HK-2 (cell line): ENCODE results near the gene GTF2A1L.
"Not testable (repeated sequence)": the region's sequence is repeated elsewhere in the genome, so short reads cannot be mapped to it uniquely, and the experiment has no call there.

ENCODE experiments used
- DNase-seq: peaks from one replicate; pipeline ENCODE4 v3.0.0-alpha.2; 2018; ENCODE audit not compliant: unreplicated experiment

The GTF2A1L gene

DNA sequence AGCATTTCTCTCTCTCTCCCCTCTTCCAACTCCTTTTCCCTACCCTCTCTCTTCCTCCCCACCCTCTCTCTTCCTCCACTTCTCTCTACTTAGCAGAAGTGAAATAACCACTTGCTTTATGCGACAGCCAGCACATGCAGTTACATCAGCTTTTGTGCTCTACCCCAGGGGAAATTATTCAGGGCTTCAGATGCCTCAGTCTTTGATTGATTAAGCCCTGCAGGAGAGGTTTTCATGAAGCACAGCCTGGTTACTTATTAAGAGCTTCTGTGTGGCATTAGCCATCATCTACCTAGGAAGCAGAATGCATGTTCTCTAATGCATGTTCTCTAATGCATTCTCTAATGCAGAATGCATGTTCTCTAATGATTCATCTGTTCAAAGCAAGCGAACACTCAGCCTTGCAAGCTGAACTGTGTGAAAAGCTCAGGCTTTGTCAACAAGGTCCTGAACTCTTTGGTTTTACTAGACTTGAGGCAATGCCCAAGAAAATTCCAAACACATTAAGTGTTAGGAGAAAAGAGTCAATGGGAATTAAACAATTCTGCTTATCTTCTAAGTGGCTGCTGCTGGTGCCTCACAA, 81.8 kb downstream of the GTF2A1L start:
- DNase-seq, result no peak

DNA sequence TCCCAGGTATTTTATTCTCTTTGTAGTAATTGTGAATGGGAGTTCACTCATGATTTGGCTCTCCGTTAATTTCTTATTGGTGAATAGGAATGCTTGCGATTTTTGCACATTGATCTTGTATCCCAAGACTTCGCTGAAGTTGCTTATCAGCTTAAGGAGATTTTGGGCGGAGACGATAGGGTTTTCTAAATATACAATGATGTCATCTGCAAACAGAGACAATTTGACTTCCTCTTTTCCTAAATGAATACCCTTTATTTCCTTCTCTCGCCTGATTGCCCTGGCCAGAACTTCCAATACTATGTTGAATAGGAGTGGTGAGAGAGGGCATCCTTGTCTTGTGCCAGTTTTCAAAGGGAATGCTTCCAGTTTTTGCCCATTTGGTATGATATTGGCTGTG, 86.0 kb downstream of the GTF2A1L start:
- not testable (repeated sequence) for DNase-seq

DNA sequence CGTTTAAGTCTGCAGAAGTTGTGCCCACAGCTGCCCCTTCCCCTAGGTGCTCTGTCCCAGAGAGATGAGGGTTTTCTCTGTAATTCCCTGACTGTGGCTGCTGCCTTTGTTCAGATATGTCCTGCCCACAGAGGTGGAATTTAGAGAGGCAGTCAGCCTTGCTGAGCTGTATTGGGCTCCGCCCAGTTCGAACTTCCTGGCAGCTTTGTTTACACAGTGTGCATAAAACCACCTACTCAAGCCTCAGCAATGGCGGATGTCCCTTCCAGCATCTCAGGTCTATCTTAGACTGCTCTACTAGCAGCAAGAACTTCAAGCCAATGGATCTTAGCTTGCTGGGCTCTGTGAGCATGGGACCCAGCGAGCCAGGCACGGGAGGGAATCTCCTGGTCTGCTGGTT, 89.8 kb downstream of the GTF2A1L start:
- no peak for DNase-seq

DNA sequence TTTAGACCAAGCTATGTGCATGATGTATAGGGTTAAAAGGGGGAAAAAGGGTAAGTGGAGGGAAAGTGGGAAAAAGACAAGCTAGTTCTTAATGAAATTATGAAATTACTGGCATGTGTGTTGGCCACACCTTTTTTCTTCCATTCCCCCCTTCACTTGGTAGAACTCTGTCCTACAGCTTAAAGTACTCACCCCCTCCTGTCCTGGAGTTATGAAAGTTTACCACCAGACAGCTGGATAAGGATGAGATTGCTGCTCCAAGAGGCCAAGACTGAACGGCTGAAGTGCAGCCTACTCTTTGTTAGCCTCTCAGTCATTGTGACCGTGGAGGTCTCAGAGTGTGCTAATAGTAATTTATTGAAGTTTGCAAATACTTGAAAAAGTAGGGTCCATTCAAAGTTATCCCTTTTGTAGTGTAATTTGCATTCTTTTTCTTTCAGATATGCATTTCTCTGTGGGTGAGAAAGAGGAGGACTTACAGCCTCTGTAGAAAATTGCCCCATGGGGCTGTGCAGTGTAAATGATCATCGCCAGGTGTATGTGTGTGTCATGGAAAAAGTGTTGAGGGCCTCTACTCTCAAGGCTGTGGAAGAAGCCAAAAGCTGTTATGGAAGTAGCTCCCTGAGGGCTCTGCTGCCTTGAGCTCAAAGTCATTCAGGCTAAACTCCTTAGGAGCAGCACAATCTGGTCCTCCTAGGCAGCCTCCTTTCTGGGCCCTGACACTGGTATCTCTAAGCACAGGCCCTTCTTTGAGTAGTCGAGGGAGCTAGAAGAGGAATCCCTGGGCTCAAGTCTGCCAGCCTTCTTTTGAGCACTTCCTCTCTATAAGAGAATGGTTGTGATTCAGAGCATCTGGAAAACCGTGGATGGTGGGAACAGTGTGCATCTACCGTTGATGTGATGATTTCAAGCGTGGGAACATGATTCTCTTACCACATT, 91.7 kb downstream of the GTF2A1L start:
- DNase-seq, result no peak

DNA sequence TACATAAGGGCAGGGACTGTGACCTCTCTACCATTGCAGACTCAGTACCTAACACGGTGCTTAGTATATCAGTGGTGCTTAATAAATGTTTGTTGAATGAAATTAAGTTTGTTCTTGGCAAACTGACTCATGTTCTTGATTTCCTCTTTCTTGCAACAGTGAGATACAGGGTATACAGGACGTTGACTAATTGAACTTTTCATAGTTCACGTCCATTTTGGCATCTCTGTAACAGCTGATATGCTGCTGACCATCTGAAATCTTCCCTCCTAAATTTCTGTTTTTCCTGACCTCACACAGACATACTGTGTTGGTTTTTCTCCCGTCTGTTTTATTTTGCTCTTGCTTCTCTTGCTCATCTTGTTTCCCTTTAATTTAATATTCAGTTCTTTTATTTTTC, 93.7 kb downstream of the GTF2A1L start:
- no peak for DNase-seq

DNA sequence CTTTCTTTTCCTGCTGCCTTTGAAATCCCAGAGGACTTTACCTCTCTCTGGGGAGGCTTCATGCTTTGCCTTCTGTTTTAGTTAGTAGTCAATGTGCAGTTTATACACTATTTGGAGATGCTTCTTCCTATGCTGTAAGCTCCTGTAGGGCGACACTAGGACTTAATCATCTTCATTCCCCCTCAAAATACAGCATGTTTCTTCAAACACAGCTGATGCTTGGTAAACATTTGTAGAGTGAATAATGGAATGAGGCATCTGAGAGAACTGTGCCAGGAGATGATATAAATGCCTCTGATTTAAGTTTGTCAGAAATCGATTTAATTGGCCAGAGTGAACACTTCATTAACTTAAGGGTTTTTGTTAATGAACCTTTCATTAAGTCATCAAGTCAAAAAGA, 94.5 kb downstream of the GTF2A1L start:
- no peak for DNase-seq

DNA sequence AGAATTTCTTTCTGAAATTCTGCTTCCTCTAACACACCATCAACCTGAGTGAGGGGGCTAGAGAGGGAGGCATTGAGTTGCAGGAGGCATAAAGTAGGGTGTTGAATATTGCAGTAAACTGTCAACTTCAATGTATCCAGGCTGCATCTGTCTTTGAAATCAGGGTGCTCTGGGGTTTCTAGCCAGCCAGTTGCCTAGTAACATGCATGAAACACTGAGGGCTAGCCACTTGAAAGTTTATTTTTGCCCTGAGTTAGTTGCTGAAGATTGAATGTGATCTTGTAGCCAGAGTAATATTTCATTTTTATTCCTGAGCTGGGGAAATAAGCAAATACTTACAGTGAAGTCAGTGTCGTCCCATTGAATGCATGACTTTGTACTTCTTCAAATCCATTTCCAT, 96.0 kb downstream of the GTF2A1L start:
- DNase-seq, result no peak

DNA sequence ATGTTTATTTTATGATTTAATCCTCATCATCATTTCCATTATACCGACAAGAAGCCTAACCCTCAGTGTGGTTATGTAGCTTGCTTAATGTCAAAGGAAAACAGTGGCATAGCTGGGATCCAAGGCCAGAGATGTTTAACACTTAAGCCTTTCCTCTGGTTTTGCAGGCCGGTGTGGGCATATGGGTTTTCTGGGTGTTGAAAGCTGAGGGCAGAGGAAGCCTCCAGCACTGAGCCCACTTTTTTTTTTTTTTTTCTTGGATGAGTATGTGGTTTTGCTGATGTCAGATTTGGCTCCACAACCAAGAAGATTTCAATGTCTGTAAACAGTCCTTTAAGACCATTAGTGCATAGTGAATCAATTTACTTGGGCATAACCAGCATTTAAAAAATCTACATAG, 96.6 kb downstream of the GTF2A1L start:
- no peak for DNase-seq

DNA sequence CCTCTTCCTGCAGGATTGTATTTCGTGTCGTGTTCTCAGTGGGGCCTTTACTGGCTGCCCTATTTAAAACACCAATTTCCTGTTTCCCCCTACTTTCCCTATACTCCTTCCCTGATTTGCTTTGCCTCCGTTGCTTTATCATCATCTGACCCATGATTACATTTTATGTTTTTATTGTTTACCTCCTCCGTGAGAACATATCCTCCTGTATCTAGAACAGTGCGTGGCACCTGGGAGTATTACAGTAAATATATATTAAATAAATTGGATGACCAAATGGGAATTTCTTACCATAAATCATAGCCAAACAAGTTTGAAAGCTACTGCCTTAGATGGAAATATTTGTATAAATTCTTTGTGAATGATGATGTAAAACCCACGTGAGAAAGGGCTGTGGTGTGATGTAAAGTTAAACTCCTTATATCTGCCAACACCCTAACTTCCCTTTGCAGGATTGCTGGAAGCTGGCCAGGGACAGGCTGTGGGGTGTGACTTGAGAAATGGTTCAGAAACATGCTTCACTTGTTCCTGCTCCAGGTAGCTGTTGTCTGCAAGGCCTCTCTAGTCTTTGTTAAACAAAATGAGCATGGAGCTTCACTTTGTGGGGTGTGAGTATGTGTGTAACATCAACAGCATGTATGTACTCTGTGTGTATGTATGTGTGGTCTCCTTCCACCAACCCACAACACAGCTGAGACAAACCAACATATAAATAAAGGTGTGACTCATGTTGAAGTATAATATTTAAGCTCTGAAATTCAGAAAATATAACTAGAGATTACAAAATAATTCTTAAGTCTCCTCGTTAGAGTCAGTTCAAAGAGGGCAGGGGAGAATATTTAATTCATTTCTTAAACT, 97.6 kb downstream of the GTF2A1L start:
- DNase-seq, result no peak

DNA sequence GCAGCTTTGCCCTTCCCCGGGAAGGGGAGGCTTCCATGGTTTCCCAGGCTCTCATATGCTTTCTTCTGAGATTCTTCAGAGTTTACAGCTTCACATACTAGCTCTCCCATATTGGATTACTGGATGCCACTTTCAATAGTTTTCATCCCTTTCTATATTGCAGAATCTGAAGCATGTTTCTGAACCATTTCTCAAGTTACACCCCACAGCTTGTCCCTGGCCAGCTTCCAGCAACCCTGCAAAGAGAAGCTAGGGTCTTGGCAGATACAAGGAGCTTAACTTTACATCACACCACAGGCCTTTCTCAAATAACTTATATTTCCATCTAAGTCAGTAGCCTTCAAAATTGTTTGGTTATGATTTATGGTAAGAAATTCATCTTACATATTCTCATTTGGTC, 98.3 kb downstream of the GTF2A1L start:
- DNase-seq, result no peak

DNA sequence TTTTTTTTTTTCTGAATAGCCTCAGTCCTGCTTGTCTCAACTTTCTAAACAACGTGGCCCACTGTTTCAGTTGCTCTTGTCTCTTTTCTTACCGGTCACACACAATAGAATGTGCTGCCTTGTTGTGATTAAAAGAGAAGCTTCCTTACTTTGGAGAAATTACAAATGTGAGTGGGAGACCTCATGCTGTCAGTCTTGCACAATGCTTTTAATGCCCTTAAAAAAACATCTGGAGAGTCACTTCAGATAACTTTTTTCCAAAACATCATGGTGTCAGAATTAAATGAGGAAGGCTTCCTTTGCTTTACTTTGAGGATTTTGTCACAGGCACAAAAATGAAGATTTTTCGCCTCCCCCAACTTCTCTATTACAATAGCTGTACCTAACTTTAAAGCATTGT, 100.2 kb downstream of the GTF2A1L start:
- DNase-seq, result no peak

DNA sequence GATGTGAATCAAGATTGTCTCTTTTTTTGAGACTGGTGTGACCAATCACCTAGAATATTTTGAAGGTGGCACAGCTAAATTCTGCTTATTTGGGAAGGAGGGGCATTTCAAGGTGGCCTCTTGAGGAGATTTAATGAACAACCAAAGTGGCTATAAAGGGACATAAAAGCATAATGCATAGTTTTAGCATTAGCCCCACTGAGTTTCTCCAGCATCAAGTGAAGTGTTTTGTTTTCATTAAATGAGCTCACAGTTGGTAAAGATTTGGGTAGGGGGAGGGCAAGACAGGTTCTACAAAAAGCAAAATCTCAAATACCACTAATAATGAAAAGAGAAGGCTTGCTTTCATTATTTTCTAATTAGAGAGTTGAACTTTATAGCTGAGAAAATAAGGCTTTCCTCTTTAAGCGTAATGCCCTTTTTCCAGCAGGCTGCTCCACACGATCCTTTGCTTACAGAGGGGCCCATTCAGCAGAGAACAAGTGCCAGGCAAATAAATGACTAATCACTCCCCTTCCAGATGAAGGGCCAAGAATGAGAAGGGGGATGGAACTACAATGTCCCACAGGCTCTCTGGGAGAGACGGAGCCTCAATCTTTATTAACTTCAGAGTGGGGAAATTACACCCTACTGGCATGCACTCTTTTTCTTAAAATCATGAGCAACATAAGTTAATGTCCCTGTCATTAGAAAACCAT, 102.0 kb downstream of the GTF2A1L start:
- DNase-seq, result no peak

DNA sequence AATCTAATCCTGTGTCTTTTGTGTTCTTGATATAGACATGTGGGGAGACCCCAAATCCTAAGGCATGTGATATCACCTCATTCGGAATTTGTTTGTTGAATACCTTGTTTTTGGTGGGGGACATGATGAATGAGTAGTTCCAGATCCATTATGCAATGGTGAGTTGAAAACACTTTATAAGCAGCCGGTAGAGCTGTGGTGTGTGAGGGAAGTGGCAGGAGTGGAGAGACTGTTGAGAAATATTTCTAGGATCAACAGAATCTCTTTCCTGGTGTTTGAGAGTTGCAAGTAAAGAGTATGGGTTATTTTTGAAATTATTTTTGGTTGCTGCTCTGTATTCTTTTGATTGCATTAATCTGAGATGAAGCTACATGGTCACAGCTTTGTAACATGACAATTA, 103.5 kb downstream of the GTF2A1L start:
- DNase-seq, result no peak

DNA sequence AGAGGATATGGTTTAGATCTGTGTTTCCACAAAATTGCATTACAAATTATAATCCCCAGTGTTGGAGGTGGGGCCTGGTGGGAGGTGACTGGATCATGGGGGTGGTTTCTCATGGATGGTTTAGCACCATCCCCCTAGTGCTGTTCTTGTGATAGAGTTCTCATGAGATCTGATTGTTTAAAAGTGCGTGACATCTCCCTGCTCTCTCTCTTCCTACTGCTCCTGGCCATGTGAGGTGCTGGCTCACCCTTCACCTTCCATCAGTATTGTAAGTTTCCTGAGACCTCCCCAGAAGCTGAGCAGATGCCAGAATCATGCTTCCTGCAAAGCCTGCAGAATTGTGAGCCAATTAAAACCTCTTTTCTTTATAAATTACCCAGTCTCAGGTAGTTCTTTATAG, 104.7 kb downstream of the GTF2A1L start:
- DNase-seq, result no peak

DNA sequence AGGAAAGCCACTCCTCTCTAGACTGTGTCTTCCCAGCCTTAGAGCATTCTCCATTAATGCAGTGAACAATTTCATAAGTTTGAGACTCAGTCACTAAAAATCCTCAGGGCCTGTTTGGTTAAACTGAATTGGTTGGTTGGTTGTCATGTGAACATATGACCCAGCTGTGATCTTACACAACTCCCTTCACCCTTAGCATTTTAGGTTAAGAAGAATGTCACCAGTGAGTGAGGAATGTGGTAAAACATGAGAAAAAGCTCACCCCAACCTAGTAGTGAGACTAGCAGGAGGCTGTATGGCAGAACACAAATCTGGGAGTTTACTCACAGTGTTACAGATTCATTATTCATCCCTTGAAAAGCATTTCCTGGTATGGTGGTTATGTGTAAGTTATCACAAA, 105.5 kb downstream of the GTF2A1L start:
- no peak for DNase-seq

DNA sequence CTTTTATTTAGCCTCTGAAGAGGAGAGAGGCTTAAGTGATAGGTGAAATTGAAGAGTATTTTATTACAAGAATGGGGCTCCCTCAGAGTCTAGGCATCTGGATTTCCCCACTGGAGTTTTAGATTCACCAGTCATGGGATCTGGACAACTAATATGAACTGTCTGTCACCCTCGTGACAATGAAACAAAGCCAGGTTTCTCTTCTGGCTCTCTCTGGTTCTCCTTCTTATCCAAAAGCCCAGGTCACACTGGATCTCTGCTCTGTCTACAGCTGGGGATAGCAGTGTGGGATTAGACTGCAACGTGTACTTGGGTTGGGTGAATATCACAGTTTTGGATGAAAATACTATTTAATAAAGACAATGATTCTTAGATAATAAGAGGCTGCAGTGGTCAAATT, 106.6 kb downstream of the GTF2A1L start:
- DNase-seq, result no peak

DNA sequence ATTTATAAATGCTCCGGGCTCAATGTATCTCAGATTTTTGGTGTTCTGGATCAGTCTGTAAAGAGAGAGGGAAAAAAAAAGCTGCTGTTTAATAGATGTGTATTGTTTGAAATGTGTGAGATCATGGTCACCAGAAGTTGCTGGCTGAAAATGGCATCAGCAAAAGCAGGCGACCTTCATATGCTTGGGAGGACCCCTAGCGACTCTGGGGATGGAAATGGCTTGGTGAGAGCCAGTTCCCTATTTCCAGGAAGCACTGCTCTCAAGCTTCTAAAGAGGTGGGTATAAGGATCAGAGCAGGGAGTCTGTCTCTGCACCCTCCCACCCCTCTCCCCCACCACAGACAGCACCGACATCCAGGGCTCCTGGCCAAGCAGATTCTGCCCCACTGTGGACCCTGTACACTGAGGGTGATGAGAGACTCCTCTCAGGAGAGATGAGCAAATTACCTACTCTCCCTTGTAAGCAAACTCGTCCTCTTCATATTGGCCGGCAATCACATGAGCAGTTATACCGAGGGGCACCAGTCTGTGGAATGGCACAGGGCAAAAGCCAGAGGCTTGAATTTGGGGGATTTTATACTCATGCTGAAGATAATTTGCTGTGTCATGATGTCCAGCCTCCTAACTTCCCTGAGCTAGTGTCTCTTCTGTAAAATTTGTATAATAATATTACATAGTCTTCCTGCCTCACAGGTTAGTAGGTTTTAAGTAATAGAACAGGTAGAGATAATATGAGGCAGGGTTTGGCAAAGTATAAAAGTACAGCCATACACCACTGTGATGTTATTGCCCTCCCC, 108.2 kb downstream of the GTF2A1L start:
- DNase-seq, result no peak

DNA sequence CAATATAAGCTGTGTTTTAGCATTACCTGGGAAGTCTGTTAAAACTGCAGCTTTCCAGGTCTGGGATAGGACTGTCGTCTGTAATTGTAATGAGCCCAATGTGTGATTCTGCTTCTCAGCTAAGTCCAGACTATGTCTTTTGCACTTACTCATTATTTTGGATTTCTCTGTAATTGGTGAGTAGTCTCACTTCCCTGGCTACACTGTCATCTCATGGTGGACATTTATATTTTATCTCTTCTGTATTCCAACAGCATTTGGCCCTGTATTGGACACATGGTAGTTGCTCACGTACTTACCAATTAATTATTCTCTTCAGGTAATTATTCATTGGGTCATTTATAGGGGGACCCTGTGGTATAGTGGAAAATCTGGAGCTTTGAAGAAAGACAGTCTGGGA, 109.9 kb downstream of the GTF2A1L start:
- DNase-seq, result no peak

DNA sequence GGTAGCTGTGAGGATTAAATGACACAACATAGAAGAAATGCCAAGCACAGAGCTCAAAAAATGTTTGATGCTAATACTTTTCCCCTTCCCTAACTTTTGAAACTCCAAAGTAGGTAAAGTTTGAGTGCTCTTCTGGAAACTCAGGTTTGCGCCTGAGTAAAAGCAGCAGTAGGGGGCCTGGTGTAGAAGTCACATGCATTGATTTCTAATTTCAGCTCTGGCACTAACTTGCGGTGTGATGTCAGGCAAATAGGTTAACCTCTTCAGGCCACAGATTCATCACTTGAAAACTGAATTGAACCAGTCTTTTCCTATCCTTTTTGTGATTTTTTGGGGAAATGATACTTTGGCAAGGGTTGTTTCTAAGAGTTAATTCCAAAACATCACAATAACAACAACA, 110.6 kb downstream of the GTF2A1L start:
- no peak for DNase-seq

DNA sequence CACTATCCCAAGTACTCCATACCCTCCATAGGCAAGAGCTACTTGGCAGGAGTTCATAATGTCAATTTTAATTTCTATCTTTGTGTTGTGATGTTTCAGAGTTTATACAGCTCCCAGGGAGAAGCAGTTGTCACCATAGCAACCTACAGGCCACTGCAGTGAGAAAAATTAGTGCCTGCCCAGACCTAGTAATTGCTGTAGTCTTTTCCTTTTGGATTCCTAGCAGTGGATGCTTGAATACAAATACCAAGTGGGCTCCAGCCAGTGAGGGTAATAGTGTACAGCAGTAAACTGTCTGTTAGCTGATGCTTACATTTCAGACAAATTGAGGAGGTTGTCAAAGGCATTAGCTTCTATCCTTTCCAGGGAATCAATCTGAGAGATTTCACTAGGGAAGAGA, 111.2 kb downstream of the GTF2A1L start:
- no peak for DNase-seq
